ENCODE measurements around the gene KCTD5.

KCTD5 gene

DNA sequence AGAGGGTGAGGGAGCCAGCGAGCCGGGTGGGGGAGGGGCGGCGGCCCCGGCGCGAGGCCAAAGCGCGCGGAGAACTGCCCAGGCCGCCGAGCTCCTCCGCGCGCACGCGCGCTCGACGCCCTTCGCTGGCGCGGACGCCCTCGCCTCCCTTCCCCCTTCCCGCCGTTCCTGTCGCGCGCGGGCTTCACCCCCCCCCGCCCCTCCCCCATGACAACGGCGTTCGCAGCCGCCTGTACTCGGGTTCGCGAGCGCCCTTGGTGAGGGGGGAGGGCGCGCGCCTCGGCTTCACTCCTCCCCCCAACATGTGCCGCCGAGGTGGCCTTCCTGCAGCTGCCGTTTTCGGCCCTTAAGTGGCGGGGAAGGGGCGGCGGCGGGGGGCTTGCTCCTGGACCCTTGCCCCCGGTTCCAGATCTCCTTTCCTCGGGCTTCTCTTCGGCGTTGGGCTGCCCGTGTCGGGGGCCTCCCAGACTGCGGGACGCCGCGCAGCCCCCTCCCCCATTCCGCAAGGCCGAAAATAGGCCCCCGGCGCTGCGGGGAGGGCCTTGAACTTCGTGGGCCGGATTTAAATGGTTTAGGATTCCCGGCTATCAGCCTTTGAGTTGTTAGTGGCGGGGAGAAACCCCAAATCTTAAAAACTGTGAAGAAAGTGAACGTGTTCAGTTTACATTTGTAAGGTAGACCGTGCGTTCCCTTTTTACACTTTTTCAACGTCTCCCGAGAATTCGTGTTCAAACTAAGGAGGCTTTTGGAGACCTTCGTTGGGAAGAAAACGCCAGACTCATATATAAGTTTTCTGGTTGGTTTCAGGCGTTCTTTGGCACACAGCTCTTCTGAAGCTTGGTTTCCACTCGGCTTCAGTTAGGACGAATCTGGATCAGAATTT is 70.8 kb downstream of the KCTD5 start:
- peak; percentile 85 for DNase-seq

DNA sequence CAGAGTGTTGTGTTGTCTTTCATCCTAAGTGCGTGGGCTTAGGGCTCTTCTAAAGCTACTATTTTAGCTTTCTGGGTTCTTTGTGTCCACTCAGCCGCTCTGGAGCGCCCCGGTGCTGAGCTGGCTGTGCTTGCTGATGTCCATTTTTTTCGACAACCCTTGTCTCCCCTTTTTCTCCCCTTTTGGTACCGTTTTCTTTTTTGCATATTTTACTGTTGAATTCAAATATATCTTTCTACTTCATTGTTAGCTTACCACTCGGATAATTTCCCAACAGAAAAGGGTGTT is 71.4 kb downstream of the KCTD5 start:
- DNase-seq, result no peak

DNA sequence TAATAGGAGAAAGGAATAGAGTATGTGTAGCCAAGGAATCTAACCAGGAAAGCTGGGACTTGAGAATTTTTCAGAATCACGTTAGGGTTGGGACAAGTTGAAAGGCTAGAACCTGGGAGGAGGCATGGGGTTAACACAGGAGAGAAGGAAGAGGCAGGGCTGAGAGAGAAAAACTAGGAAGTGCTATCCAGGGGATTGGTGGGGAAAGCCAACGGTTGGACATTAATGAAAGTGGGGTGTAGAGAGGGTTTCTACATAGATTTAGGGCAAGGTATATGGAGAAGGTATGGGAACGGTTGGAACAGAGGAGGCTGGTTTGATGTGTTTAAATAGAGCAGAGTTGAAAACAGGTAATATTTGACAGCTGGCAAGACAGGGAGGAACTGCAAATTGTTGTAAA is 72.8 kb downstream of the KCTD5 start:
- DNase-seq, result no peak

DNA sequence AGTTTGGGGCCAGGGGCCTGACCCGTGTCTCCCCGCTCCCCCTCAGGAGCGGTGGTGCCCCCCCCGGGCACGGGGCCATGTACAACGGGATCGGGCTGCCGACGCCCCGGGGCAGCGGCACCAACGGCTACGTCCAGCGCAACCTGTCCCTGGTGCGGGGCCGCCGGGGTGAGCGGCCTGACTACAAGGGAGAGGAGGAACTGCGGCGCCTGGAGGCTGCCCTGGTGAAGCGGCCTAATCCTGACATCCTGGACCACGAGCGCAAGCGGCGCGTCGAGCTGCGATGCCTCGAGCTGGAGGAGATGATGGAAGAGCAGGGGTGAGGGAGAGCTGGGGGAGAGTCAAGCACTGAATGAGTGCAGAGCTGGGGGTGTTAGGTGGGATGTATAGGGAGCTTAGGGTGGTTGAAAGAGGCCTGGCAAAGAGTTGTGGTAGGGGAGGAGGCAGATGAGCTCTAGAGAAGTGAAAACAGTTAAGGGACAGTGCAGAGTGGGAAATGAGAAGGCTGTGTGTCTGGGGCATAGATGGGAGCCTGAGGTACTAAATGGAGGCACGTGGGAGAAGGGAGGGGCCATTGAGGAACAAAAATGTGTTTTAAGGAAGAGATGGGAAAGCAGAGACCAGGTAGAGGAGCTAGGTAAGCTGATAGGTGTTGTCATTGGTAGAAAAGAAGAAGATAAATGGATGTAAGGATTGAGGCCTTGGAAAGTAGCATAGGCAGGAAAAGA is 74.1 kb downstream of the KCTD5 start:
- DNase-seq, result no peak

DNA sequence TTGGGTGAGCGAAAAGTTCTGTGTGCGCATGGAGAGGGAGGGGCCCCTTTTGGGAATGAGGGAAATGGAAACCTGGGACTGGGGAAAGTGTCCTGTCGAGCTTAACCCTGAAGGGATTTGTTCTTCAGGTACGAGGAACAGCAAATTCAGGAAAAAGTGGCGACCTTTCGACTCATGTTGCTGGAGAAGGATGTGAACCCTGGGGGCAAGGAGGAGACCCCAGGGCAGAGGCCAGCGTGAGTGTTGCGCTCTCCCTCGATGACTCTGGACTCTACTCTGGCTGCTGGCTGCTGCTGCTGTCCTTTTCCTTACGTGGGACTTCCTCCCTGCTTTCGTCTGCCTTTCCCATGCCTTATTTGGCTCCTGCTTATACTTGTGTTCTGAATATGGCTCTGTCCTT is 75.0 kb downstream of the KCTD5 start:
- DNase-seq, result no peak

Measured in NCI-H1092 treated with DMSO at 0.1 percent for 48 hours (cell line).